HG03558 (cell line): ENCODE results near the gene GRWD1.
A peak's percentile ranks its signal among the peaks of the same experiment; 100 is the strongest.

Experiments used
- ATAC-seq: cut with Tn5 transposase; IDR thresholded peaks from one replicate; pipeline ENCODE4 v1.9.1; 2021; ENCODE audit warnings: moderate number of reproducible peaks; ENCODE audit not compliant: unreplicated experiment; ENCODE audit errors: extremely low read depth

Gene GRWD1

GRCh38 chr19:48445606-48446481 is at the start of gene GRWD1:
GRWD1 (plus strand) TSS chr19:48445983; CDS start chr19:48446006, 23 bp downstream.
- ATAC-seq: peak; percentile 52

GRCh38 chr19:48396016-48396823 is 49.6 kb upstream of the GRWD1 start:
- no peak for ATAC-seq

- no peak for ATAC-seq
Observed at GRCh38 chr19:48396824-48397176, 49.0 kb upstream of the GRWD1 start.

GRCh38 chr19:48397263-48398101 is 48.3 kb upstream of the GRWD1 start:
- no peak for ATAC-seq

GRCh38 chr19:48398102-48398374 is 47.7 kb upstream of the GRWD1 start:
- ATAC-seq: no peak

GRCh38 chr19:48398375-48399235 is 47.2 kb upstream of the GRWD1 start:
- ATAC-seq: no peak

- ATAC-seq: no peak
Observed at GRCh38 chr19:48400018-48400742, 45.6 kb upstream of the GRWD1 start.

GRCh38 chr19:48401287-48401686 is 44.5 kb upstream of the GRWD1 start:
- ATAC-seq: no peak

- ATAC-seq: no peak
Observed at GRCh38 chr19:48403606-48404005, 42.2 kb upstream of the GRWD1 start.

GRCh38 chr19:48405010-48405659 is 40.6 kb upstream of the GRWD1 start:
- no peak for ATAC-seq

- ATAC-seq: no peak
Observed at GRCh38 chr19:48405850-48406249, 39.9 kb upstream of the GRWD1 start.

GRCh38 chr19:48413879-48414587 is 31.8 kb upstream of the GRWD1 start:
- ATAC-seq: no peak

GRCh38 chr19:48415395-48415794 is 30.4 kb upstream of the GRWD1 start:
- no peak for ATAC-seq

GRCh38 chr19:48415806-48416221 is 30.0 kb upstream of the GRWD1 start:
- no peak for ATAC-seq

- ATAC-seq: no peak
Observed at GRCh38 chr19:48417421-48417820, 28.4 kb upstream of the GRWD1 start.

GRCh38 chr19:48418317-48419064 is 27.3 kb upstream of the GRWD1 start:
- ATAC-seq: no peak

GRCh38 chr19:48419158-48419920 is 26.4 kb upstream of the GRWD1 start:
- ATAC-seq: no peak
